CD14-positive monocyte (primary cell): ENCODE results near the gene DOK6. TPM values are rescaled to one million over a fixed set of nuclear protein-coding genes. Genes with fewer than 3 reads are reported as not detected.

ENCODE experiments used
- DNase-seq, 3 donors: peaks; one replicate each; pipeline ENCODE4 v3.0.0-alpha.2; 2011 to 2022
- H2AFZ ChIP-seq: 2 replicates; pipeline ENCODE4 v1.6.0; 2012; ENCODE audit warnings: mild to moderate bottlenecking, low read depth, low read length, inconsistent platforms; ENCODE audit not compliant: insufficient read depth, poor library complexity, severe bottlenecking
- H3K27ac ChIP-seq, 2 donors: 1 replicate in 1 of 2; 2 replicates in 1 of 2; pipeline ENCODE4 v1.5.1; 2012 to 2013; ENCODE audit warnings: low read length in 2 of 2, control low read depth in 1 of 2, inconsistent platforms in 1 of 2, low read depth in 1 of 2, mild to moderate bottlenecking in 1 of 2
- H3K27me3 ChIP-seq, 2 donors: one replicate each; pipeline versions ENCODE4 v1.6.0 to v1.6.1; 2011 to 2013; ENCODE audit warnings: low read length in 2 of 2; ENCODE audit not compliant: control insufficient read depth in 2 of 2, insufficient read depth in 2 of 2
- H3K36me3 ChIP-seq, 2 donors: replicated peaks in 1 of 2; 1 replicate in 1 of 2; 2 replicates in 1 of 2; pipeline versions ENCODE4 v1.5.1 to v1.6.1; 2012 to 2013; ENCODE audit warnings: low read length in 2 of 2, control low read depth in 1 of 2, inconsistent platforms in 1 of 2, mild to moderate bottlenecking in 1 of 2; ENCODE audit not compliant: insufficient read depth in 2 of 2, control insufficient read depth in 1 of 2
- H3K4me1 ChIP-seq, 2 donors: 1 replicate in 1 of 2; 2 replicates in 1 of 2; pipeline versions ENCODE4 v1.5.1 to v1.6.1; 2012 to 2013; ENCODE audit warnings: low read length in 2 of 2, control low read depth in 1 of 2, inconsistent platforms in 1 of 2, mild to moderate bottlenecking in 1 of 2, moderate library complexity in 1 of 2; ENCODE audit not compliant: insufficient read depth in 2 of 2, control insufficient read depth in 1 of 2
- H3K4me2 ChIP-seq: replicated peaks from 2 replicates; pipeline ENCODE3; 2012; ENCODE audit warnings: low read length, moderate library complexity, mild to moderate bottlenecking; ENCODE audit not compliant: poor library complexity, severe bottlenecking; ENCODE audit errors: extremely low read depth
- H3K4me3 ChIP-seq, 3 experiments: fragments of 200-600 bp in 1 of 3; sonication (generic) in 1 of 3; replicated peaks in 1 of 3; 1 replicate in 2 of 3; 2 replicates in 1 of 3; pipeline ENCODE4 v1.5.1; 2011 to 2013; ENCODE audit warnings: low read length in 3 of 3, mild to moderate bottlenecking in 3 of 3, control low read depth in 2 of 3, low read depth in 2 of 3, inconsistent platforms in 1 of 3, moderate library complexity in 1 of 3
- H3K79me2 ChIP-seq: 2 replicates; pipeline ENCODE4 v1.6.0; 2012; ENCODE audit warnings: mild to moderate bottlenecking, control low read depth, inconsistent platforms, low read length, moderate library complexity; ENCODE audit not compliant: insufficient read depth
- H3K9ac ChIP-seq: 2 replicates; pipeline ENCODE4 v1.6.0; 2017; ENCODE audit warnings: low read length, mild to moderate bottlenecking; ENCODE audit not compliant: insufficient read depth, poor library complexity, severe bottlenecking
- H3K9me3 ChIP-seq, 2 donors: replicated peaks in 1 of 2; 1 replicate in 1 of 2; 2 replicates in 1 of 2; pipeline versions ENCODE4 v1.5.1 to v1.6.1; 2012 to 2013; ENCODE audit warnings: low read length in 2 of 2, control low read depth in 1 of 2; ENCODE audit not compliant: control insufficient read depth in 1 of 2, insufficient read depth in 1 of 2
- H4K20me1 ChIP-seq: 2 replicates; pipeline ENCODE4 v1.6.0; 2012; ENCODE audit warnings: mild to moderate bottlenecking, low read length, control low read depth, moderate library complexity; ENCODE audit not compliant: insufficient read depth
- H3K27ac Mint-ChIP-seq, 7 donors: one replicate each; pipeline ENCODE4 v1.8.0; 2020; ENCODE audit warnings: mild to moderate bottlenecking in 7 of 7, mixed read lengths in 7 of 7, moderate library complexity in 6 of 7, inconsistent platforms in 2 of 7
- H3K27me3 Mint-ChIP-seq, 3 donors: one replicate each; pipeline ENCODE4 v1.8.0; 2021 to 2022; ENCODE audit warnings: low read depth in 3 of 3, mild to moderate bottlenecking in 3 of 3, mixed read lengths in 3 of 3, moderate library complexity in 3 of 3, inconsistent platforms in 1 of 3
- H3K36me3 Mint-ChIP-seq, 2 donors: one replicate each; pipeline ENCODE4 v1.8.0; 2020; ENCODE audit warnings: mixed read lengths in 2 of 2, inconsistent platforms in 1 of 2, mild to moderate bottlenecking in 1 of 2
- H3K4me1 Mint-ChIP-seq: one replicate; pipeline ENCODE4 v1.8.0; 2020; ENCODE audit warnings: mild to moderate bottlenecking, mixed read lengths
- H3K4me3 Mint-ChIP-seq, 2 donors: one replicate each; pipeline ENCODE4 v1.8.0; 2020; ENCODE audit warnings: mild to moderate bottlenecking in 2 of 2, mixed read lengths in 2 of 2, moderate library complexity in 1 of 2
- H3K9me3 Mint-ChIP-seq, 7 donors: one replicate each; pipeline ENCODE4 v1.8.0; 2020 to 2022; ENCODE audit warnings: mixed read lengths in 7 of 7, mild to moderate bottlenecking in 6 of 7, moderate library complexity in 6 of 7, inconsistent platforms in 2 of 7
- CTCF ChIP-seq: fragments of 200-600 bp; IDR thresholded peaks from one replicate; pipeline ENCODE4 v1.8.0; 2022; ENCODE audit warnings: antibody characterized with exemption, mild to moderate bottlenecking
- WGBS: methylation state at CpG from one replicate; pipeline ENCODE4 v1.1.5; 2013; ENCODE audit warnings: missing lambda C conversion rate; ENCODE audit not compliant: insufficient coverage; 5-methylcytosine and 5-hydroxymethylcytosine counted together
- intact Hi-C, 2 donors: fragments of 100-400 bp; cut with micrococcal nuclease; formaldehyde crosslinking; loops; one replicate each; pipeline versions ENCODE4 v1.15.0 to v1.15.1; 2023
- polyA plus RNA-seq, 3 donors: library from polyadenylated mRNA; depleted of rRNA in 1 of 3; unstranded in 2 of 3; stranded (reverse) in 1 of 3; fragments of 300-500 nt in 2 of 3; fragments of >200 nt in 1 of 3; fragmentation: Illumina TruSeq in 2 of 3; gene quantifications; 1 replicate in 2 of 3; 2 replicates in 1 of 3; pipeline ENCODE4 v1.2.3, GENCODE V29; 2012 to 2021

DOK6 gene
- polyA plus RNA-seq, 3 donors: not detected

DNA sequence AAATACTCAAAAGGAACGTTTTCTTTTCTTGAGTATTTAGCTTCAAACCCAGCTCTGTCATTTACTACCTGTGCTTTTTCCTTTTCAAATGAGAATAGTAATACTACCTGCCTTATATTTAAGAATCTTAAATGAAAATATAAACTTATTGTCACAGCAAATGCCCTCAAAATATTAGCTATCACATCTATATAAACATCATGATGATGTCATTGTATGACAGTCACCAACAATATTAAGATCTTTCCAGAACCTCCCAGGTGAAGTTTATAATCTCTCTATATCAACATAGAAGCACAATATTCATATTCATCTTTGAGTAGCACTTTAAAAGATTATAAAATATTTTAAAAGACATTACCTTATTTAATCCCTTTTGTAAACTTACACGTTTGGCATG is 92.2 kb downstream of the DOK6 start:
- Mint-ChIP-seq H3K27me3 (no peaks in the 10 kb centered on the region), H3K4me1 (no peaks in the 10 kb centered on the region), H3K4me3 (no peak overlapping the region), H3K9me3 (peaks cover 0 to 11% (median 6%) of the 10 kb centered on the region in 7 donors), H3K36me3 (no peaks in the 10 kb centered on the region), H3K27ac (no peak overlapping the region)
- WGBS: no CpG with 5 or more reads among the region's 2 CpGs
- DNase-seq: no peak
- Histone ChIP-seq H3K79me2 (no peaks in the 10 kb centered on the region), H3K36me3 (no peaks in the 10 kb centered on the region), H3K4me2 (no peak overlapping the region), H3K4me3 (no peak overlapping the region), H4K20me1 (no peaks in the 10 kb centered on the region), H3K9me3 (peaks cover 4 to 17% of the 10 kb centered on the region in 2 donors), H3K27me3 (no peaks in the 10 kb centered on the region), H3K4me1 (no peaks in the 10 kb centered on the region), H2AFZ (no peak overlapping the region), H3K27ac (no peak overlapping the region), H3K9ac (no peak overlapping the region)
- TF ChIP-seq CTCF: no peak
- intact Hi-C loops: no loop called here

DNA sequence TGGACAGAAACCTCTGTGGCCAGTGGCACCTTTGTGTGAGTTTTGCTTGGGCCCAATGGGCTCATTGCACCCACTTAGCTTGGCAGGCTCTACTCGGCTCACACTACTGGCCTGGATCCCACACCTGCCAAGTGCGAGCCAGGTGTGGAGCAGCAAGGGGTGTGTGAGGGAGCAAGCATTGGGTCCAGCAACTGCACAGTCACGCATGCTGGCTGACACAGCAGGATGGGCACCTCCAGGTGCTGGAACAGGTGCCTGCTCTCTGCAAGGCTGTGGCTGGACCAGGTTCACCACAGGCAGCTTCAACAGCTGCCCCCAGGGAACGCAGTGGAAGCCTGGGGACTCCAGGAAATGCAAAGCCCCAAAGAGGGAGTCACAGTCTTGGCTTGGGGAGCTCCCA is 94.2 kb downstream of the DOK6 start:
- no peaks in the 10 kb centered on the region for H3K27me3 Mint-ChIP-seq
- no peak overlapping the region for H3K27ac Mint-ChIP-seq
- H3K9me3 ChIP-seq: peaks cover 4 to 17% of the 10 kb centered on the region in 2 donors
- H3K4me1 Mint-ChIP-seq: no peaks in the 10 kb centered on the region
- DNase-seq: no peak
- intact Hi-C loops: no loop called here
- H3K9ac ChIP-seq: no peak overlapping the region
- no peaks in the 10 kb centered on the region for H3K79me2 ChIP-seq
- H4K20me1 ChIP-seq: no peaks in the 10 kb centered on the region
- WGBS: 91% methylated on average over 4 of the region's 4 CpGs
- H2AFZ ChIP-seq: no peak overlapping the region
- no peak overlapping the region for H3K4me3 Mint-ChIP-seq
- no peaks in the 10 kb centered on the region for H3K36me3 Mint-ChIP-seq
- H3K36me3 ChIP-seq: no peaks in the 10 kb centered on the region
- no peaks in the 10 kb centered on the region for H3K27me3 ChIP-seq
- H3K4me1 ChIP-seq: no peaks in the 10 kb centered on the region
- no peak overlapping the region for H3K27ac ChIP-seq
- no peak overlapping the region for H3K4me3 ChIP-seq
- TF ChIP-seq CTCF: no peak
- H3K9me3 Mint-ChIP-seq: peaks cover 0 to 11% (median 6%) of the 10 kb centered on the region in 7 donors
- H3K4me2 ChIP-seq: no peak overlapping the region
